Urinary bladder (tissue), 4 donors: Measurements from ENCODE around the gene NOX3. TPM values are rescaled to one million over a fixed set of nuclear protein-coding genes. Genes with fewer than 3 reads are reported as not detected.
"Not testable (repeated sequence)": the region's sequence is repeated elsewhere in the genome, so short reads cannot be mapped to it uniquely, and the experiment has no call there.

ENCODE experiments used
- DNase-seq: peaks from one replicate; pipeline ENCODE4 v3.0.0-alpha.2; 2015; ENCODE audit errors: extremely low spot score
- H3K27ac ChIP-seq: one replicate; pipeline ENCODE4 v1.5.1; 2013; ENCODE audit warnings: low read depth, mild to moderate bottlenecking, moderate library complexity
- H3K36me3 ChIP-seq: one replicate; pipeline ENCODE4 v1.6.1; 2013; ENCODE audit warnings: mild to moderate bottlenecking, moderate library complexity; ENCODE audit not compliant: insufficient read depth
- H3K4me1 ChIP-seq: one replicate; pipeline ENCODE4 v1.6.1; 2013; ENCODE audit warnings: mild to moderate bottlenecking, moderate library complexity; ENCODE audit not compliant: insufficient read depth
- H3K4me3 ChIP-seq: one replicate; pipeline ENCODE4 v1.5.1; 2013; ENCODE audit warnings: low read depth, low read length
- WGBS: extraction: QIAGEN DNeasy Blood & Tissue Kit; methylation state at CpG from one replicate; pipeline ENCODE4 v1.1.7; 2013; 5-methylcytosine and 5-hydroxymethylcytosine counted together
- polyA plus RNA-seq: library from polyadenylated mRNA; stranded (reverse); fragments of 200-250 nt; gene quantifications from one replicate; pipeline ENCODE4 v1.2.3, GENCODE V29; 2013
- total RNA-seq: library from RNA; depleted of rRNA; stranded (reverse); fragments of >200 nt; gene quantifications from one replicate; pipeline ENCODE4 v1.2.3, GENCODE V29; 2014
- donor health status: healthy with polysubstance abuse.
- donor health status: healthy.

Gene NOX3
- total RNA-seq (not detected), polyA plus RNA-seq (not detected)

GRCh38 chr6:155455766-155456165 lies at the start of gene NOX3:
Gene NOX3 (minus strand): TSS chr6:155455839. CDS start chr6:155455800, 39 bp downstream.
- no peak for DNase-seq
- no peak within 1 kb of the TSS for H3K4me3 ChIP-seq
- no peaks in the 10 kb centered on the region for H3K36me3 ChIP-seq
- no peaks in the 10 kb centered on the region for H3K4me1 ChIP-seq
- no peak within 1 kb of the TSS for H3K27ac ChIP-seq
- WGBS = 74% methylated on average over 5 of the region's 5 CpGs

DNA sequence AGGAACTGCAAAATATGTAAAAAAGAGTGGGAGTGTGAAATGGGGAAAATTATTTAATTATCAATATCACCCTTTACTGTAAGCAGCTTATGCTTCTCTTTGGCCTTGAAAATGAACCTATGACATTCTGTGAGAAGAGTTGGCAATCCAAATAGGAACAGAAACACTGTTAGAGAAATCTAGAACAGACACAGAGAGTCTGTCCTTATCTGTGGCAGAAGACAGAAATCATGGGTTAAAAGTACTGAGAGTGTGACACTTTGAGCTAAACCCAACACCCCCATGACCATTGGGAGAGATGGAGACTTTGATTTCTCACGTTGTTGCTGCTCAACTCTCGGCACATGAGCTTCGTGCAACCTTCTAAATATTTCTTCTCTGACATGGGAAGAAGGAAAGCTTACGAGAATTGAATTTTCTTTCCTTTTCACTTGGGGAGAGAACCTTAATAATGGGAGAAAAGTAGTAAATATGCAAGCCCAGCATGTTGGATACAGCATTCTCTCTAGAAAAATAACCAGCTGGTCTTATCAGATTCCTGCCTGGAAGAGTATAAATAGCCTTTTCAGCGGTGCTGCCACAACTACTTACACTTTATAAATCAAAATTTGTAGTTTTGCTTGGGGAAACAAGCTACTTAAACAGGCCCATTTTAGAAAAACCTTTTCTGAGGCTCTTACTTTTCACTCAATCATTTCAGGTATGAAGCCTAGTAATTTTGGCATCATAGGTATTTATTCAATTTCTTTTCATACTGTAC lies 49.4 kb upstream of the NOX3 start:
- no peaks in the 10 kb centered on the region for H3K4me1 ChIP-seq
- DNase-seq = no peak
- H3K36me3 ChIP-seq = no peaks in the 10 kb centered on the region
- 46% methylated on average over 5 of the region's 5 CpGs for WGBS
- H3K4me3 ChIP-seq = no peak overlapping the region
- no peak overlapping the region for H3K27ac ChIP-seq

DNA sequence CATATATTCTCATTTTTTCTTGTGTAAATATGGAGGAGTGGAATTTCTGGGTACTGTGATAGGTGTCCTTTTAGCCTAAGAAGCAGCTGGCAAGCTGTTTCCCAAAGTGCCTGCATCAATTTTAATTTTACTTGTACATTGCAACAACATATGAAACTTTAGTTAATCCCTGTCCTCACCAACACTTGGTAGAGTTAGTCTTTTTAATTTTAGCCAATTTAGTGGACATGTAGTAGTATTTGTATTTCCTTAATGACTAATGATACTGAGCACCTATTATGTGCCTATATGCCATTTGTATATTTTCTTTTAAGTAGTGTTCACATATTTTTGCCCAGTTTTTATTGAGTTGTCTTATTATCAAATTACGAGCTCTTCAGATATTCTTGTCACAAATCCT lies 46.8 kb upstream of the NOX3 start:
- no peak overlapping the region for H3K27ac ChIP-seq
- no peak for DNase-seq
- H3K36me3 ChIP-seq = no peaks in the 10 kb centered on the region
- WGBS = 95% methylated on average over 1 of the region's 1 CpG
- H3K4me3 ChIP-seq = no peak overlapping the region
- no peaks in the 10 kb centered on the region for H3K4me1 ChIP-seq

- no peak for DNase-seq
- Histone ChIP-seq H3K4me1 (no peaks in the 10 kb centered on the region), H3K27ac (no peak overlapping the region), H3K4me3 (no peak overlapping the region), H3K36me3 (no peaks in the 10 kb centered on the region)
- WGBS = 94% methylated on average over 4 of the region's 4 CpGs
These were observed 43.9 kb upstream of the NOX3 start for GRCh38 chr6:155499574-155499973.

DNA sequence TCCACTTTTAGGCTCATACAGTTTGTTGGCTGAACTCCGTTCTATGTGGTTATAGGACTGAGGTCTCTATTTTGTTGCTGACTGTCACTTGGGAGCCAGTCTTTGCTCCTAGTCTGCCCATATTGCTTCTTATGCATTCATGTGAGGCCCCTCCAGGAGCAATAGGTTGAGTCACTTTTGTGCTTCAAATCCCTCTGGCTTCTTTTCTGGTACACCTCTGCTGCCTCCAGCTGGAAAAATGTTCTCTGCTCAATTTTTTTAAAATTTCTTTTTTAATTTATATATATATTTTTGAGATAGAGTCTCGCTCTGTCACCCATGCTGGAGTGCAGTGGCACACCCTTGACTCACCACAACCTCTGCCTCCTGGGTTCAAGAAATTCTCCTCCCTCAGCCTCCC lies 42.7 kb upstream of the NOX3 start:
- Histone ChIP-seq H3K36me3 (no peaks in the 10 kb centered on the region), H3K4me3 (no peak overlapping the region), H3K27ac (no peak overlapping the region), H3K4me1 (no peaks in the 10 kb centered on the region)
- WGBS = 95% methylated on average over 2 of the region's 2 CpGs
- DNase-seq = no peak

- Histone ChIP-seq H3K4me1 (no peaks in the 10 kb centered on the region), H3K4me3 (no peak overlapping the region), H3K36me3 (no peaks in the 10 kb centered on the region), H3K27ac (no peak overlapping the region)
- DNase-seq = no peak
- WGBS = 89% methylated on average over 3 of the region's 3 CpGs
These were observed 41.6 kb upstream of the NOX3 start for GRCh38 chr6:155497273-155497672.

DNA sequence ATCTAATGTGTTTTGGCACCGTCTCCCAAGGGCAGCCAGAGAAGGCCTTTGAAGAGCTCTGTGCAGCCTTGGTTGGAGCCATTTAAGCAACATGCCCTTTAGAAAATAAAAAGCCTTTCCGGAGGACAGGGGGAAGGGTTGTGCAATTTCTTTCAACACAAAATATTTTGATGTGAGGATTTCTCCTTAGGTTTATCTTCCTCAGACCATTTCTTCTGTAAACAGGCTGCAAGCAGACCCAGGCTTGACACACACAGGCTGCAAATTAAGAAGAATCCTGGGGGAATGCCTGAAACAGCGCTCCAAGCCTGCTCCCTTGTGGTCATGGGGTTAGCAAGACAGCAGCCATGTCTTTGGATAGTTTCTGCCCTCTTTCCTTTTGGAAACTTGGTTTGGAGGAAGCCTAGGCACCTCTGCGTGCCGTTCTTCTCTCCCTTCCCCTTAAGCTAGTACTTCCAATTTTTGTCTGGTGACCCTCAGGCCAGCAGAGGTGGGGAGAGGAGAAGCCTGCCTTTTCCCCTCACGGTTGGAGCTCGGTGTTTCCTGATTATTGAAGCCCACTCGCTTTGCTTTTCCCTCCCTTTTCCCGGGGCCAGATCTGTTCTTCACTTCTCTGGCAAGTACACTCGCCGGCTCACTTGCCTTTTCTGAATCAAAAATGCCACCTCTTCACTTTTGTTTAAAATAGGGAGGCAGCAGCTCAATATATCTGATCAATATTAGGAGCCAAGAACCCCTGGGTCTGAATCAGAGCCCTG lies 39.6 kb upstream of the NOX3 start:
- Histone ChIP-seq H3K4me3 (no peak overlapping the region), H3K36me3 (no peaks in the 10 kb centered on the region), H3K4me1 (no peaks in the 10 kb centered on the region), H3K27ac (peak overlapping the region; percentile 72)
- no peak for DNase-seq
- WGBS = 54% methylated on average over 11 of the region's 11 CpGs

DNA sequence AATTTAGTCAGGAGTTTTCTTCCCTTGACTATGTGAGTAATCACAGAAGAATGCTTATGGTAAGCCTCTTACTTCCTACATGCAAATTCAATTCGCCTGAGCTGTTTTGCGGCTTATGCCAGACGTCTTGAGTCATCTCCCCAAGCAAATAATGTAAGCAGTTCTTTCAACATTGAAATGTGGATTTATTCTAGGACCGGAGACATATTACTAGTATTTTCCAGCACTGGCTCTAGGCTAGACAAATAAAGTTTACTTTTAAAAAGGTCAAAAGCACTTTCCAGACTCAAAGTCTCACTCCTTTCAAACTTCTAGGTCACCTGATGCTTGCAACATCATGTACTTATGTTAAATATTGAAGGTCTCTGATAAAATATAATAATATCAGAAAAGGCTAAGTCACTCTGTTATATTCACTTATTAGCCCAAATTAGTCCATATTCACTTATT lies 38.1 kb upstream of the NOX3 start:
- H3K36me3 ChIP-seq = no peaks in the 10 kb centered on the region
- 17% methylated on average over 4 of the region's 4 CpGs for WGBS
- no peak overlapping the region for H3K27ac ChIP-seq
- H3K4me3 ChIP-seq = no peak overlapping the region
- peak; percentile 36 for DNase-seq
- H3K4me1 ChIP-seq = no peaks in the 10 kb centered on the region

GRCh38 chr6:155493026-155493693 lies 37.5 kb upstream of the NOX3 start:
- H3K4me3 ChIP-seq = no peak overlapping the region
- no peak overlapping the region for H3K27ac ChIP-seq
- H3K36me3 ChIP-seq = no peaks in the 10 kb centered on the region
- no peaks in the 10 kb centered on the region for H3K4me1 ChIP-seq
- 99% methylated on average over 3 of the region's 3 CpGs for WGBS
- DNase-seq = no peak

GRCh38 chr6:155492061-155492735 lies 36.6 kb upstream of the NOX3 start:
- no peaks in the 10 kb centered on the region for H3K36me3 ChIP-seq
- no peak overlapping the region for H3K4me3 ChIP-seq
- no peaks in the 10 kb centered on the region for H3K4me1 ChIP-seq
- H3K27ac ChIP-seq = no peak overlapping the region
- DNase-seq = no peak
- 95% methylated on average over 2 of the region's 2 CpGs for WGBS

- H3K4me3 ChIP-seq = no peak overlapping the region
- DNase-seq = no peak
- H3K36me3 ChIP-seq = no peaks in the 10 kb centered on the region
- no peaks in the 10 kb centered on the region for H3K4me1 ChIP-seq
- no peak overlapping the region for H3K27ac ChIP-seq
- WGBS = 83% methylated on average over 1 of the region's 1 CpG
These were observed 35.8 kb upstream of the NOX3 start for GRCh38 chr6:155491421-155491820.

- not testable (repeated sequence) for DNase-seq, H3K36me3 ChIP-seq, H3K4me1 ChIP-seq, H3K27ac ChIP-seq, H3K4me3 ChIP-seq
- WGBS = 95% methylated on average over 6 of the region's 6 CpGs
These were observed 32.6 kb upstream of the NOX3 start for GRCh38 chr6:155488197-155488596.

DNA sequence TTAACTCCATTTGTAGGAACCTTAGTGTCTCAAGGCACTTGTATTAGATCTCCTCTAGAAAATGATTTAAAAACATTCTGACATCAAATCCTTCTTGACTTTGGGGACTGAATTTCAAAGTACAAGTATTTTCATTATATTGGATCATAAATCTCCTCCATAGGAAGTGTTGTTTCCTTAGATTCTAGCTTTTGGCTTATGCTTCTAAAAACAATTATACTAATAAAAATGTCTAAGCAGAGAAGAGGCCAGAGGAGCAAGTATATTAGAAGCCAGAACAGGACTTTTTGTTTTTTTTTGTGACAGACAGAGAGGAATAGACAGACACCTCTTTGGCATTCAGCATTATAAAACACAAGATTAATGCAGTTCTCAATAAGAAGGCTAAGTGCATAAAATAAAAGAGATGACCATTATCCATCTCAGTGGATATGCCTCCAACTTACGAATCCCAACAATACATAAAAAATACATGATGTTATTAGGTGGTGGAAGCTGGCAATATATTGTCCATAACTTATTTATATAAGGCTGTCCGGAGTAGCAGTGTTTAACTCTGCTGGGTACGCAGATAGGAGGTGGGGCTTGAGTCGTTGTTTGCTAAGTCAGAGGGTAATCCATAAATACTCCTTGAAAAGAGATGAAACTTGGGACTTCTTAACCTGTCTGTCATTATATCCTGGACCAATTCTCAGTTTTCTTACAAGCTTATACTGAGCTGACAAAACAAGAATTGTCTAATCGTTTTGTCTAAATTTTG lies 31.9 kb upstream of the NOX3 start:
- no peak for DNase-seq
- Histone ChIP-seq H3K4me1 (no peaks in the 10 kb centered on the region), H3K4me3 (no peak overlapping the region), H3K36me3 (no peaks in the 10 kb centered on the region), H3K27ac (no peak overlapping the region)
- WGBS = 57% methylated on average over 5 of the region's 5 CpGs
